CD14-positive monocyte (primary cell): ENCODE results near the gene ITGB1. TPM values are rescaled to one million over a fixed set of nuclear protein-coding genes. Genes with fewer than 3 reads are reported as not detected.

Source experiments
- DNase-seq, 3 donors: peaks; one replicate each; pipeline ENCODE4 v3.0.0-alpha.2; 2011 to 2022
- H2AFZ ChIP-seq: 2 replicates; pipeline ENCODE4 v1.6.0; 2012; ENCODE audit warnings: mild to moderate bottlenecking, low read depth, low read length, inconsistent platforms; ENCODE audit not compliant: insufficient read depth, poor library complexity, severe bottlenecking
- H3K27ac ChIP-seq, 2 donors: 1 replicate in 1 of 2; 2 replicates in 1 of 2; pipeline ENCODE4 v1.5.1; 2012 to 2013; ENCODE audit warnings: low read length in 2 of 2, control low read depth in 1 of 2, inconsistent platforms in 1 of 2, low read depth in 1 of 2, mild to moderate bottlenecking in 1 of 2
- H3K27me3 ChIP-seq, 2 donors: one replicate each; pipeline versions ENCODE4 v1.6.0 to v1.6.1; 2011 to 2013; ENCODE audit warnings: low read length in 2 of 2; ENCODE audit not compliant: control insufficient read depth in 2 of 2, insufficient read depth in 2 of 2
- H3K36me3 ChIP-seq, 2 donors: replicated peaks in 1 of 2; 1 replicate in 1 of 2; 2 replicates in 1 of 2; pipeline versions ENCODE4 v1.5.1 to v1.6.1; 2012 to 2013; ENCODE audit warnings: low read length in 2 of 2, control low read depth in 1 of 2, inconsistent platforms in 1 of 2, mild to moderate bottlenecking in 1 of 2; ENCODE audit not compliant: insufficient read depth in 2 of 2, control insufficient read depth in 1 of 2
- H3K4me1 ChIP-seq, 2 donors: 1 replicate in 1 of 2; 2 replicates in 1 of 2; pipeline versions ENCODE4 v1.5.1 to v1.6.1; 2012 to 2013; ENCODE audit warnings: low read length in 2 of 2, control low read depth in 1 of 2, inconsistent platforms in 1 of 2, mild to moderate bottlenecking in 1 of 2, moderate library complexity in 1 of 2; ENCODE audit not compliant: insufficient read depth in 2 of 2, control insufficient read depth in 1 of 2
- H3K4me2 ChIP-seq: replicated peaks from 2 replicates; pipeline ENCODE3; 2012; ENCODE audit warnings: low read length, moderate library complexity, mild to moderate bottlenecking; ENCODE audit not compliant: poor library complexity, severe bottlenecking; ENCODE audit errors: extremely low read depth
- H3K4me3 ChIP-seq, 3 experiments: fragments of 200-600 bp in 1 of 3; sonication (generic) in 1 of 3; replicated peaks in 1 of 3; 1 replicate in 2 of 3; 2 replicates in 1 of 3; pipeline ENCODE4 v1.5.1; 2011 to 2013; ENCODE audit warnings: low read length in 3 of 3, mild to moderate bottlenecking in 3 of 3, control low read depth in 2 of 3, low read depth in 2 of 3, inconsistent platforms in 1 of 3, moderate library complexity in 1 of 3
- H3K79me2 ChIP-seq: 2 replicates; pipeline ENCODE4 v1.6.0; 2012; ENCODE audit warnings: mild to moderate bottlenecking, control low read depth, inconsistent platforms, low read length, moderate library complexity; ENCODE audit not compliant: insufficient read depth
- H3K9ac ChIP-seq: 2 replicates; pipeline ENCODE4 v1.6.0; 2017; ENCODE audit warnings: low read length, mild to moderate bottlenecking; ENCODE audit not compliant: insufficient read depth, poor library complexity, severe bottlenecking
- H3K9me3 ChIP-seq, 2 donors: replicated peaks in 1 of 2; 1 replicate in 1 of 2; 2 replicates in 1 of 2; pipeline versions ENCODE4 v1.5.1 to v1.6.1; 2012 to 2013; ENCODE audit warnings: low read length in 2 of 2, control low read depth in 1 of 2; ENCODE audit not compliant: control insufficient read depth in 1 of 2, insufficient read depth in 1 of 2
- H4K20me1 ChIP-seq: 2 replicates; pipeline ENCODE4 v1.6.0; 2012; ENCODE audit warnings: mild to moderate bottlenecking, low read length, control low read depth, moderate library complexity; ENCODE audit not compliant: insufficient read depth
- H3K27ac Mint-ChIP-seq, 7 donors: one replicate each; pipeline ENCODE4 v1.8.0; 2020; ENCODE audit warnings: mild to moderate bottlenecking in 7 of 7, mixed read lengths in 7 of 7, moderate library complexity in 6 of 7, inconsistent platforms in 2 of 7
- H3K27me3 Mint-ChIP-seq, 3 donors: one replicate each; pipeline ENCODE4 v1.8.0; 2021 to 2022; ENCODE audit warnings: low read depth in 3 of 3, mild to moderate bottlenecking in 3 of 3, mixed read lengths in 3 of 3, moderate library complexity in 3 of 3, inconsistent platforms in 1 of 3
- H3K36me3 Mint-ChIP-seq, 2 donors: one replicate each; pipeline ENCODE4 v1.8.0; 2020; ENCODE audit warnings: mixed read lengths in 2 of 2, inconsistent platforms in 1 of 2, mild to moderate bottlenecking in 1 of 2
- H3K4me1 Mint-ChIP-seq: one replicate; pipeline ENCODE4 v1.8.0; 2020; ENCODE audit warnings: mild to moderate bottlenecking, mixed read lengths
- H3K4me3 Mint-ChIP-seq, 2 donors: one replicate each; pipeline ENCODE4 v1.8.0; 2020; ENCODE audit warnings: mild to moderate bottlenecking in 2 of 2, mixed read lengths in 2 of 2, moderate library complexity in 1 of 2
- H3K9me3 Mint-ChIP-seq, 7 donors: one replicate each; pipeline ENCODE4 v1.8.0; 2020 to 2022; ENCODE audit warnings: mixed read lengths in 7 of 7, mild to moderate bottlenecking in 6 of 7, moderate library complexity in 6 of 7, inconsistent platforms in 2 of 7
- CTCF ChIP-seq: fragments of 200-600 bp; IDR thresholded peaks from one replicate; pipeline ENCODE4 v1.8.0; 2022; ENCODE audit warnings: antibody characterized with exemption, mild to moderate bottlenecking
- WGBS: methylation state at CpG from one replicate; pipeline ENCODE4 v1.1.5; 2013; ENCODE audit warnings: missing lambda C conversion rate; ENCODE audit not compliant: insufficient coverage; 5-methylcytosine and 5-hydroxymethylcytosine counted together
- intact Hi-C, 2 donors: fragments of 100-400 bp; cut with micrococcal nuclease; formaldehyde crosslinking; loops; one replicate each; pipeline versions ENCODE4 v1.15.0 to v1.15.1; 2023
- polyA plus RNA-seq, 3 donors: library from polyadenylated mRNA; depleted of rRNA in 1 of 3; unstranded in 2 of 3; stranded (reverse) in 1 of 3; fragments of 300-500 nt in 2 of 3; fragments of >200 nt in 1 of 3; fragmentation: Illumina TruSeq in 2 of 3; gene quantifications; 1 replicate in 2 of 3; 2 replicates in 1 of 3; pipeline ENCODE4 v1.2.3, GENCODE V29; 2012 to 2021

The ITGB1 gene
- polyA plus RNA-seq, 3 donors: 58.2 to 157 (median 127) TPM

DNA sequence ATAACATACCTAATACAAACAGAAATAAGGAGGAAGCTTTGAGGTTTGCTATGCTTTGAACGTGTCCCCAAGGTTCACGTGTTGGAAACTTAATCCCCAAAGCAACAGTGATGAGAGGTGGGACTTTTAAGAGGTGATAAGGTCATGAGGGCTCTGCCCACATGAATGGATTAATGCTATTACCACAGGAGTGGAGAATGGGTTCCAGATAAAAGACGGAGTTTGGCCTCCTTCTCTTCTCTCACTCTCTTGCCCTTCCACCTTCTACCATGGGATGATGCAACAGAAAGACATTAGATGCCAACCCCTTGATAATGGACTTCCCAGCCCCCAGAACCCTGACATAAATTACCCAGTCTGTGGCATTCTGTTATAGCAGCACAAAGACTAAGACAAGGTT lies 9.6 kb downstream of the ITGB1 start:
- DNase-seq: no peak

DNA sequence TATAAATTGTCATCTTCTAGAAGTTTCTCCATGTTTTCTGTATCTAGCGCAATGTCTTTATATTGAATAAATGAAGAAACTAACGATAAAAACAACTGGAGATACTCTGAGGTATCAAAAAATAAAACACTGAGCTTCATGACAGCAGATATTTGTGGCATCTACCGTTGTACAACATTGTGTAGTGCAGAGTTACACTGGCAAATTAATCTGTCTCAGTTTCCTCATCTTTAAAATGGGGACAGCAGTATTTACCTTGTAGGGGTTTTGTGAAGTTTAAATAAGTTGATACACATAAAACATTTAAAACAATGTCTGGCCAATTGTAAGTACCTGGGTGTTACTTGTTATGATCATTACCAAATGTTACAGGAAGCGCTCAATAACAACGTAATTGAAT lies 10.4 kb downstream of the ITGB1 start:
- Mint-ChIP-seq H3K4me3 (no peak overlapping the region), H3K9me3 (no peaks in the 10 kb centered on the region), H3K27ac (no peak overlapping the region), H3K27me3 (no peaks in the 10 kb centered on the region), H3K36me3 (peaks cover 9 to 10% of the 10 kb centered on the region in 2 donors), H3K4me1 (peaks cover 41% of the 10 kb centered on the region)
- no peak overlapping the region for H3K4me3 ChIP-seq
- H2AFZ ChIP-seq: no peak overlapping the region
- DNase-seq: no peak
- H4K20me1 ChIP-seq: peaks cover 100% of the 10 kb centered on the region
- H3K27ac ChIP-seq: no peak overlapping the region
- no CpG with 5 or more reads among the region's 5 CpGs for WGBS
- no peak overlapping the region for H3K4me2 ChIP-seq
- H3K36me3 ChIP-seq: no peaks in the 10 kb centered on the region
- H3K9me3 ChIP-seq: no peaks in the 10 kb centered on the region
- peaks cover 100% of the 10 kb centered on the region for H3K79me2 ChIP-seq
- no peak for TF ChIP-seq CTCF
- no peak overlapping the region for H3K9ac ChIP-seq
- peaks cover 12 to 16% of the 10 kb centered on the region in 2 donors for H3K4me1 ChIP-seq
- intact Hi-C loops: loop anchor here in 1 of 2 donors (5.0 kb wide), 1 partner anchor 35 kb away; no protein-coding TSS in a partner anchor
- H3K27me3 ChIP-seq: no peaks in the 10 kb centered on the region

More for the DNA sequence above, 9.6 kb downstream of the ITGB1 start:
- Mint-ChIP-seq H3K27me3 (no peaks in the 10 kb centered on the region), H3K4me3 (no peak overlapping the region), H3K4me1 (peaks cover 45% of the 10 kb centered on the region), H3K27ac (no peak overlapping the region), H3K36me3 (peaks cover 15 to 19% of the 10 kb centered on the region in 2 donors), H3K9me3 (no peaks in the 10 kb centered on the region)
- Histone ChIP-seq H3K79me2 (peaks cover 100% of the 10 kb centered on the region), H3K4me1 (peaks cover 8 to 14% of the 10 kb centered on the region in 2 donors), H3K27ac (no peak overlapping the region), H3K9ac (no peak overlapping the region), H3K27me3 (no peaks in the 10 kb centered on the region), H3K9me3 (no peaks in the 10 kb centered on the region), H2AFZ (no peak overlapping the region), H3K4me3 (no peak overlapping the region), H3K36me3 (no peaks in the 10 kb centered on the region), H3K4me2 (no peak overlapping the region), H4K20me1 (peaks cover 100% of the 10 kb centered on the region)
- intact Hi-C loops: loop anchor here in 1 of 2 donors (5.0 kb wide), 1 partner anchor 34 kb away; no protein-coding TSS in a partner anchor
- WGBS: 100% methylated on average over 1 of the region's 3 CpGs
- TF ChIP-seq CTCF: no peak
